GM10248 (cell line): ENCODE measurements around the gene ABCA4.
"Not testable (repeated sequence)": the region's sequence is repeated elsewhere in the genome, so short reads cannot be mapped to it uniquely, and the experiment has no call there.

Source experiments
- CTCF ChIA-PET: fragments of 300-600 bp; sonication (Branson Sonifier 250); formaldehyde crosslinking; extraction: SDS; loops from one replicate; lab custom pipeline; 2021; ENCODE audit warnings: antibody characterized with exemption; lab: Yijun Ruan, JAX
- POLR2A ChIA-PET: fragments of 350-650 bp; sonication (Branson Sonifier 250); formaldehyde crosslinking; extraction: SDS; loops from one replicate; lab custom pipeline; 2020; ENCODE audit warnings: antibody characterized with exemption; lab: Yijun Ruan, JAX
- DNase-seq: peaks from one replicate; pipeline ENCODE4 v3.0.0; 2012; ENCODE audit errors: extremely low spot score
- TF ChIP-seq, protein P1 (sequence below): IDR thresholded peaks from 2 replicates; pipeline ENCODE4 v1.5.1; 2012; ENCODE audit warnings: mild to moderate bottlenecking, low read depth; ENCODE audit errors: extremely low read depth, missing control alignments, control extremely low read depth

ABCA4 gene

DNA sequence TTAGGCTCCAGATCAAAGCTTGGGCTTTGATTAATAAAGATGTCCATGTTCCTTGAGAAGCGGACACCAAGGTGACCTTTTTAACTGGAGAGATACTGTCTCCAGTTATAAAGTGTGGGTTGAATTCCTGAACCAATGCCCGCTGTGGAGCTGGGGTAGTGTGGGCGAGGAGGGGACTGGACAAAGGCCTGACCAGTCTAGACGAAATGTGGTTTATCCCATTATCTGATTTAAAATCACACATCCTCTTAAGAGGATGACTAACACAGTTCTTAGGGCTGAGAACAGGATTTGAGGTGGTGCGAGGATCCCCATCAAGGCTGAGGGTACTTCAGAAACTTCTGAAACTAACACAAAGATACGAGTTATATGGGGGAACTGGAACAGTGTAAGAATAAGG is 127.2 kb downstream of the ABCA4 start:
- DNase-seq, result no peak
- TF ChIP-seq, protein P1, sequence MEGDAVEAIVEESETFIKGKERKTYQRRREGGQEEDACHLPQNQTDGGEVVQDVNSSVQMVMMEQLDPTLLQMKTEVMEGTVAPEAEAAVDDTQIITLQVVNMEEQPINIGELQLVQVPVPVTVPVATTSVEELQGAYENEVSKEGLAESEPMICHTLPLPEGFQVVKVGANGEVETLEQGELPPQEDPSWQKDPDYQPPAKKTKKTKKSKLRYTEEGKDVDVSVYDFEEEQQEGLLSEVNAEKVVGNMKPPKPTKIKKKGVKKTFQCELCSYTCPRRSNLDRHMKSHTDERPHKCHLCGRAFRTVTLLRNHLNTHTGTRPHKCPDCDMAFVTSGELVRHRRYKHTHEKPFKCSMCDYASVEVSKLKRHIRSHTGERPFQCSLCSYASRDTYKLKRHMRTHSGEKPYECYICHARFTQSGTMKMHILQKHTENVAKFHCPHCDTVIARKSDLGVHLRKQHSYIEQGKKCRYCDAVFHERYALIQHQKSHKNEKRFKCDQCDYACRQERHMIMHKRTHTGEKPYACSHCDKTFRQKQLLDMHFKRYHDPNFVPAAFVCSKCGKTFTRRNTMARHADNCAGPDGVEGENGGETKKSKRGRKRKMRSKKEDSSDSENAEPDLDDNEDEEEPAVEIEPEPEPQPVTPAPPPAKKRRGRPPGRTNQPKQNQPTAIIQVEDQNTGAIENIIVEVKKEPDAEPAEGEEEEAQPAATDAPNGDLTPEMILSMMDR, result no peak
- ChIA-PET CTCF (no interaction called here), POLR2A (interaction anchor here (0.7 kb wide), 1 partner anchor 18 kb away, joined by 3 read pairs; no protein-coding TSS in a partner anchor)

DNA sequence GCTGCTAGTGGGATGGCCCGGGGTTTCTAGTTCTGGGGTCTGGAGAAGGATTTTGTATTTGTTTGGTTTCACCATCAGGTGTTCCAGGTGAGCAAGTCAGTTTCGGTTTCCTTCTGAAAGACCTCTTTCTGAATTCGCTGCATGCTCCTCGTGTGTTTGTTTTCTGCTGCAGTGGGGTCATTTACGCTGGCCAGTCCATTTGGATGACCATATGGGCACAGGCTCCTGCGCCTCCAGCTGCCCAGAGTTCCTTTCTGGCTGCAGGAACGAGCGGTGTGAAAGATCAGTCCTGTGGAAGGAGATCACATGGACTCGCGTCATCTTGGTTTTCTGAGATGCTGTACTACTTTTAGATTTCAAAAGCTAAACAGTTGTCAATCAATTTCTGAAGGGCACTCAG is 128.0 kb downstream of the ABCA4 start:
- TF ChIP-seq, protein P1, result no peak
- no peak for DNase-seq
- CTCF ChIA-PET, result interaction anchor here (5.1 kb wide), 1 partner anchor 15 kb away, joined by 29 read pairs; no protein-coding TSS in a partner anchor
- POLR2A ChIA-PET, result interaction anchor here (0.7 kb wide), 1 partner anchor 19 kb away, joined by 3 read pairs; no protein-coding TSS in a partner anchor

DNA sequence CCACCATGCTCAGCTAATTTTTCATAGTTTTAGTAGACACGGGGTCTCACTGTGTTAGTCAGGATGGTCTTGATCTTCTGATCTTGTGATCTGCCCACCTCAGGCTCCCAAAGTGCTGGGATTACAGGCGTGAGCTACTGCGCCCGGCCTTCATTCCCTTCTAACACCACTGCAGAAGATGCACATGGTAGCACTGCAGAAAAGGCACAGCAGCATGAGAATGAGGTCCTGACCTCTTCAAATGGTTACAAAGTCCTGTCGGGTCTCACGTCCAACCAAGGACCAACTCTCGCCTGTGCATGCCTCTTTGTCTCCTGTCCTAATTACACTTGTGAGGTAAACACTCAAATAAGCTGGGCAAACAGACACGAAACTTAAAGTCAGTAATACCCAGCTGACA is 128.8 kb downstream of the ABCA4 start:
- DNase-seq, result no peak
- TF ChIP-seq, protein P1, result no peak
- POLR2A ChIA-PET, result no interaction called here
- CTCF ChIA-PET, result interaction anchor here (5.1 kb wide), 1 partner anchor 14 kb away, joined by 29 read pairs; no protein-coding TSS in a partner anchor

DNA sequence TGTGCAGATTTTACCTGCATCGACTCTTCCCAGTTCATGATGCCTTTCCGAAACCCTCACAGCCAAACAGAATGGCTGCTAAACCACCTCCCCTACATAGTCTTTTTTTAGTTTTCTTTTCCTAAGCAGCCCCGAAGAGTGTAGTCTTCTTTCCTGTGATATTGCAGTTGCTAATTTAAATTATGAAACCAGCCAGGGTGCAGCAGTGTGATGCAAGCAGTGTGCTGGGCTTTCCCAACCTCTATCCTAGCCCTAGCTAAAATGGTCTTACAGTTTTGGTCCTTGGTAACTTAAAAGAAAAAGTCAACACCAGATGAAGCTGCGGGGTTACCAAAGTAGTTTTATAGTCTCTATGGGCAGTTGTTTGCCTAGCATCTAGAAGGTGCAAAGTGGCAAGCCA is 129.7 kb downstream of the ABCA4 start:
- CTCF ChIA-PET, result interaction anchor here (1.8 to 5.1 kb wide), 2 partner anchors 13 to 34 kb away, joined by 8 to 29 read pairs; no protein-coding TSS in a partner anchor
- no peak for DNase-seq
- POLR2A ChIA-PET, result no interaction called here
- TF ChIP-seq, protein P1, result no peak

DNA sequence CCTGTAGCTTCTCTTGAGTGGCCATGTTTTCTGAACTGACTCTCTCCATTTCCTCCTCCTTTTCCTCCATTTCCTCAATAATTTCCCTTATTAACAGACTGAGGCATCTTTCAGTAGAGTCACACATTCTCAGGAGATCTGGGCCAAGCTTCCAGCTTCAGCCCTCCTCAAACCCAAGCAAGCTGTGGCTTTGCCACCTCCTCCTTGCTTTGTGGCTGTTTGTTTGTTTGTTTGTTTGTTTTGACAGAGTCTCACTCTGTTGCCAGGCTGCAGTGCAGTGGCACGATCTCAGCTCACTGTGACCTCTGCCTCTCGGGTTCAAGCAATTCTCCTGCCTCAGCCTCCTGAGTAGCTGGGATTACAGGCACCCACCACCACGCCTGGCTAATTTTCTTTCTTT is 130.5 kb downstream of the ABCA4 start:
- DNase-seq, POLR2A ChIA-PET: not testable (repeated sequence)
- CTCF ChIA-PET, result interaction anchor here (1.7 to 5.1 kb wide), 3 partner anchors 12 to 35 kb away, joined by 4 to 29 read pairs (median 8); no protein-coding TSS in a partner anchor

DNA sequence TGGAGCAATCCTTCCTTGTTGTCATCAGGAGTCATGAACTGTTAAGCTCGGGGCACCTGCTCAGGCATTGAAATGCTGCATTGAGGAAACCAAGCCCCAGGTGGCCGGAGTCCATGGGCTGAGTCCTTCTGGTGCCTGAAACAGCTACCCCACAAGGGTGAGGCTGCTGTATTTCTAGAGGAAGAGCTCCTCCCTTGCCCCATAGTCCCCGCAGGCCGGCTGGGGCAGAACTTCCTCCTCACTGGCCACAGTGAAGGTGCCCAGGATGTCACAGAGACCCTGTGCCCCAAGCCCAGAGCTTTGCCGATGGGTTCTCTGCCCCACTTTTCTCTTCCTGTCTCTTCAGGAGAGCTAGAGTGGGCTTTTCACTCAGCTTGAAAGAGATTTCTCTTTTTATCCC is 130.9 kb downstream of the ABCA4 start:
- TF ChIP-seq, protein P1, result no peak
- DNase-seq, result no peak
- ChIA-PET POLR2A (no interaction called here), CTCF (interaction anchor here (1.7 to 5.1 kb wide), 3 partner anchors 12 to 36 kb away, joined by 4 to 29 read pairs (median 8); no protein-coding TSS in a partner anchor)

DNA sequence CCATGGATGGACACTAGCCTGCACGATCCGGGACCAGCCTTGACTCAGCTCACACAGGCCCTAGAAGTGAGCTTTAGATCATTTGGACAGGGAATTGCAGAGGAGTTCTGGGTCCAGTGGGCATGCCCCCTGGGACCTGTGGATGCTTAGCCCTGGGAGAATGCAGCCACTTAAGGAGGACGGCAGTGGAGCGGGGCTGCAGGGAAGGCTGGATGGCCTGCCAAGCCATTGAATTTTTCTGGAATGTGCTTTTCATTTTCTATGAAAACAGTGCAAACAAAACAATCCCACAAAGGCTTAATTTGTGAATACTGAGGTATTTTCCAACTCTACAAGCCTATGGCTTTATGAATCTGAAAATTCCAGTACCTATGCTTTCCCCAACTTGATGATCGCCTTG is 131.3 kb downstream of the ABCA4 start:
- ChIA-PET CTCF (interaction anchor here (1.7 to 5.1 kb wide), 3 partner anchors 12 to 36 kb away, joined by 4 to 29 read pairs (median 8); no protein-coding TSS in a partner anchor), POLR2A (no interaction called here)
- no peak for DNase-seq
- TF ChIP-seq, protein P1, result no peak
